Amniotic epithelial cell (primary cell): Measurements from ENCODE around the gene SLC22A4.
A peak's percentile ranks its signal among the peaks of the same experiment; 100 is the strongest.

ENCODE experiments used
- DNase-seq: peaks from one replicate; pipeline ENCODE4 v3.0.0-alpha.2; 2010; ENCODE audit warnings: low read depth

SLC22A4 gene

DNA sequence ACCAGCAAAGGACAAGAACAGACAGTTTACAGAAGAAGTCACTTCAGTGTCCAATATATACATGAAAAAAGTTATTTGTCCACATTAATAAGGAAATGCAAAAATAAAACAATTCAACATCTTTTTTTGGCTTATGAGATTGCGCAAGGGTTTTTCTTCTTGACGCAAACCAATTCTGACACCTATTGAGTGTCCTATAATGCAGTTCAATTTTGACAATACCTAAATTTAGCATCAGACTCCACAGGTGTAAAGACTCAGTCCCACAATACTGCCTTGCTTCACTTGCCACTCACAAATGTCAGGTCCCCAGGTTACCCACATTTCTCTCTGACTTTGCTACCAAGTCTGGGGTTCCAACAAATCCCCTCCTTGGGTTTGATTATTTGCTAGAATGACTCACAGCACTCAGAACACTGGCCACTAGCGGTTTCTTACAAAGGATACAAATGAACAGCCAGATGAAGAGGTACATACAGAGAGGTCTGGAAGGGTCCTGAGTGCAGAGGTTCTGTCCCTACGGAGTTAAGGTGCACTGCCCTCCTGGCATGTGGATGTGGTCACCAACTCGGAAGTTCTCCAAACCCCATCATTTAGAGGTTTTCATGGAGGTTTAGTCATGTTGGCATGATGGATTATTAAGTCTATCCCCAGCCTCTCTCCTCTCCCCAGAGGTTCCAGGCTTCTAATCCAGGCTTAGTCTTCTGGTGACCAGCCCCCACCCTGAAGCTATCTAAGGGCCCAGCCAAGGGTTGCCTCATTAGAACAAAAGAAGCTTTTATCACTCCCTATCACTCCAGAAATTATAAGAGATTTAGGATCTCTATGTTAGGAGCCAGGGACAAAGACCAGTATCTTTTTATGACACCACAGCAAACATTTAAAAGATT lies 48.3 kb downstream of the SLC22A4 start:
- peak; percentile 63 for DNase-seq

DNA sequence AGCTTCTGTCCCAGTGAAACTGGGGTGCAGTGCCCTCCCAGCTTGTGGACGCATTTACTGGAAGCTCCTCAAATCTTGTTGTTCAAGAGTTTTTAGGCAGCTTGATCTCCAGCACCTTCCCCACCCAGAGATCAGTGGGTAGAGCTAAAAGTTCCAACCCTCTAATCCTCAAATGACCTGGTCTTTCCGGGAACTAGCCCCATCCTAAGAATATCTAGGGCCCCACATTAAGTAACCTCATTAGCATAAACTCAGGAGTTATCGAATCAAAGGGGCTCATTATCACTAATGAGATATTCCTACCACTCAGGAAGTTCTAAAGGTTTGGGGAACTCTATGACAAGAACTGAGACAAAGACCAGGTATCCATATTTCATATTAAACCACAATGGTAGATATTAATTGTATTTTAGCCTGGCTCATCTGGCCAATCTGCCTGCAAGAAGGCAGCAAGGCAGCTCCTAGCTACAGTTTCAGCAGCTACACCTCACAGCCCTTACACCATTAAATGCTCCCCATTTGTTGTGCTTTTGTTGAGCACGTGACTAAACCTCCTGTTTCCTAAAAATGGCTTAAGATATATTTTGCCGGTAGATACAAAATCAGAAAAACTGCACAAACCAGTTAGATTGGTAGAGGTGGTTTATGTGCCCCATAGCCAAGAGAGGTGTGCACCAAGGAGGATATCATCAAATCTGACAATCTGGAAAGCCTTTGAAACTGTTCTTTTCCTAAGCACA lies 50.8 kb downstream of the SLC22A4 start:
- DNase-seq = peak; percentile 6

DNA sequence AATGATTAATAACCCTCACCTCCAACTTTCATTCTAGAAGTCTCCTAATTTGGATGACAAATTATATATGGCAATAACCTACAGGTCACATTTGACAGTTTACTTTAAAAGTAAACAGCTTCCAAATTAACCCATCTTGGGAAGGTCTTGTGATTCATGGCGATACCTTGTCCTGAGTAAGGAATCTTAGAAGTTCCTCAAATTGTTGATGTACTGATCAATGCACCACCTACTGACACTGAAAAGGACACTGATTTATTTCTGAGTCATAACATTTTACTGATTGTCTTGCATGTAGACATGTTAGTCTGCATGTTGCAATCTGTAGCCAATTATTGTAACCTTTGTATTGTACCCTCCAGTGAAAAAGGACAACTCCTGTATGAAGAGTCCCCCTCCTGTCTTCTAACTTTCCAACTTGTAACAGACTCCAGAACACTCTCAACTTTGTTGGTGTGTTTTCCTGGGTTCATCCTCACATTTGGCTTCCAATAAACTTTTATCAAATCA lies 59.3 kb downstream of the SLC22A4 start:
- DNase-seq = no peak

DNA sequence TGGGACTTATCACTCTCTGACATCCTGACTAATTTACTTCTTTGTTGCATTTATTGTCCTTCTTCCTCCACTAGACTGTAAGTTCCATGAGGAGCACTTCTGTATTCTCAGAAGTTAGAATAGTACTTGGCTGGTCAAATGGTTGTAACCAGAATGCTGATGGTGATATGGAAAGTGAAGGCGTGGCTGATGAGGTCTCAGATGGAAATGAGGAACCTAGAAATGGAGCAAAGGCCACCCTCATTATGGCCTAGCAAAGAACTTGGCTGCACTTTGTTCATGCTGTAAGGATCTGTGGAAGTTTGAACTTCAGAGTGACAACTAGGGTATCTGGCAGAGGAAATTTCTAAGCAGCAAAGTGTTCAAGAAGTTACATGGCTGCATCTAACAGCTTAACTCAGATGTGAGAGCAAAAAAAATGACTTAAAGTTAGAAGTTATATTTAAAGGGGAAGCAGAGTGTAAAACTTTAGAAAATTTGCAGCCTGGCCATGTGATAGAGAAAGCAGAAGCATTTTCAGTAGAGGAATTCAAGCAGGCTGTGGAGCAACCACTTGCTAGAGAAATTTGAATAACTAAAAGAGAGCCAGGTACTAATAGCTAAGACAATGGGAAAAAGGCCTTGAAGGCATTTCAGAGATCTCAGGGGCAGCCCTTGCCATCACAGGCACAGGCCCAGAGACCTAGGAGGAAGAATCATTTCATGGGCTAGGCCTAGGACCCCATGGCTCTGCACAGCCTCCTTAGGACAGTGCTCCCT lies 60.4 kb downstream of the SLC22A4 start:
- no peak for DNase-seq

DNA sequence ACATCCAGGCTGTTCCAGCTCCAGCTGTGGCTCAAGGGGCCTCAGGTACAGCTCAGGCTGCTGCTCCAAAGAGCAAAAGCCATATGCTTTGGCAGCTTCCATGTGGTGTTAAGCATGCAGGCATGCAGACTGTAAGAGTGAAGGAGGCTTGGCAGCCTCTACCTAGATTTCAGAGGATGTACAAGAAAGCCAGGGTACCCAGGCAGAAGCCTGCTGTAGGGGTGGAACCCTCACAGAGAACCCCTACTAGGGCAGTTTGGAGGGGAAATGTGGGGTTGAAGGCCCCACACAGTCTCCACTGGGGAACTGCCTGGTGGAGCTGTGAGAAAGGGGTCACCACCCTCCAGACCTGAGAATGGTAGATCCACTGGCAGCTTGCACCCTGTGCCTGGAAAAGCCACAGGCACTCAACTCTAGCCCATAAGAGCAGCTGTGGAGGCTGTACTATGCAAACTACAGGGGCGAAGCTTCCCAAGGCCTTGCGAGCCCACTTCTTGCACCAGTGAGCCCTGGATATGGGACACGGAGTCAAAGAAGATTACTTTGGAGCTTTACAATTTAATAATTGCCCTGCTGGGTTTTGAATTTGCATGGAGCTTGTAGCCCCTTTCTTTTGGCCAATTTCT lies 61.1 kb downstream of the SLC22A4 start:
- DNase-seq = no peak

DNA sequence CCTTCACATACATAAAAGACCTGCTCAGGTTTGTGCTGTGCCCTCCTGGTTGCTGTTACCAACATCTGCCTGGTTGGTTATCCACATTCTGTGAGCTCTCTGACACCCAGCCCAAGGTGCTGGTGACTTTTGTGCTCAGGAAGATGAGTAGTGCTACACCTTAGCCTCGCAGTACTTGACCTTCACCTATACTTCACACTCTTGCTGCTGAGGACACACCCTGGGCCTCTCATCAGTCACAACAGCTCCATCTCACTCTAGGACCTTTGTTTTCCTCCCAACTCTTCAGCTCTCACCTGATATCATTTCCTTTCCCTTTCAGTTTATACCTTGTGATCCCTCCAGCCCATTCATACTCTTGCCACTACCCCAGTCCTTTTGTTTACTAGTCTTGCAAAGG lies 64.6 kb downstream of the SLC22A4 start:
- DNase-seq = no peak

DNA sequence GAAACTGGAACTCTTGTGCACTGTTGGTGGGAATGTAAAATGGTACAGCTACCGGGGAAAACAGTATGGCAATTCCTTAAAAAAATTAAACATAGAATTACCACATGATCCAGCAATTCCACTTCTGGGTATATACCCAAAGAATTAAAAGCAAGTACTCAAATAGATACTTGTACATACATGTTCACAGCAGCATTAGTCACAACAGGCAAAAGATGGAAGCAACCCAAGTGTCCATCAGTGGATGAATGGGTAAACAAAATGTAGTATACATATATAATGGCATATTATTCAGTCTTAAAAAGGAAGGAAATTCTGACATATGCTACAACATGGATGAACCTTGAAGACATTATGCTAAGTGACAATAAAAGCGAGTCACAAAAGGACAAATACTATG lies 67.9 kb downstream of the SLC22A4 start:
- no peak for DNase-seq

DNA sequence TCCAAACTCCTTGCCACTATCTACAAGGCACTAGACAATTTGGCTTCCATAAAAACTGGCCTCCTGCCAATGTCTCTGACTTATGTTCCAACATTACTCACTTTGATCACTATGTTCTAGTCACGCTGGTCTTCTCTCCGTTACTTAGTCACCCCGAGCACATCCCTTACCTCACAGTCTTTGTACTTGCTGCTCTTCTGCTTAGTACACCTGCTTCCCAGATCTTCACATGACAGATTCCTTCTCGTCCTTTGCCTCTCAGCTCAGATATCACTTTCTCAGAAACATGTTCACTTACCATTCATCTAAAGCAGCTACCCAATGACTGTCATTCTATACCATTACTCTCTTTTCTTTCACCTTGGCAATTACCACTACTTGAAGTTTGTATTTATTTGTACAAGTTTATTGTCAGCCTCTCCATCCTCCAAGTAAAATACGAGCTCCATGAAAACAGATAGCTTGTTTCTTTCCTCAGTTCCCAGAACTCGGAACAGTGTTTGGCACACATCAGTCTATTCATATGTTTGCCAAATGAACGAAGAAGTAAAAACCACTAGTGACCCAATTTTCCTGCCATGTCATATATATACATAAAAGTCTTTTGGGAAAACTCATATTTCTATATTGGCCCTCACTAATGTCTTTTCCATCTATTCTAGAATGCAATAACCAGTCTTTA lies 69.4 kb downstream of the SLC22A4 start:
- DNase-seq = peak; percentile 90

DNA sequence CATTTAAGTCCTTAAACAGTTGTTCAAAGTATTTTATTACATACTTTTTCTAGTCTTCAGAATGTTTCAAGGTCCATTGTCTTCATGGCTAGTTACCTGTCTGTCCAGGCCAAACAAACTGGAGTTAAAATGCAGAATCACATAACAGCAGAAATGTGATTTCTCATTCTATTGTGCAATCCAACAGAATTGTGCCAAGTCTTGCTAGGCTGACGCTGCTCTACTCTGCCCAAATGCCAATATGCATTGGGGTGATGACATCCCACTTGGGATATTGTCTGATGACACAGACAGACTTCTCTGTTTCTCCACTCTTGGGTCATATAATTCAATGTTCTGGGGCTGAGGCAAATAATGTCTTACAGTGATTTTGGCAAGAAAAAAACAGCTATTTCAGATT lies 70.1 kb downstream of the SLC22A4 start:
- peak; percentile 89 for DNase-seq

DNA sequence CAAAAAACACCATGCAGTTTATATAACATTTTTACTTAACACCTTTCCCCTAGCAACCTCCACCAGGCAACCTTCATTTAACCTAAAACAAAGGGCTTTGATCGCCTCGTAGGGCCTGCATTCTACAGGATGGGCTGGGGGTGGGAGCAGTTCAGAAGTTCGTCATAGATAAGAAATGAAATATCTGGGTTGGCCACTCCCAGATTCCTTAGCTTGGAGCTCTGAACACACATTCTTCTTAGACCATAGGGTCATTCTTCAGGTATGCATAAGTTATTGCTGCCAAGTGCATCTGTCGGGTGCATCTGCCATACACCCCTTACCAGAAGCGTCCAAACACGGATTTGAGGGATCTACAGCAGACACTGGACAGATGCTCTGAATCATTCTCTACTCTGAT lies 71.0 kb downstream of the SLC22A4 start:
- DNase-seq = peak; percentile 99

DNA sequence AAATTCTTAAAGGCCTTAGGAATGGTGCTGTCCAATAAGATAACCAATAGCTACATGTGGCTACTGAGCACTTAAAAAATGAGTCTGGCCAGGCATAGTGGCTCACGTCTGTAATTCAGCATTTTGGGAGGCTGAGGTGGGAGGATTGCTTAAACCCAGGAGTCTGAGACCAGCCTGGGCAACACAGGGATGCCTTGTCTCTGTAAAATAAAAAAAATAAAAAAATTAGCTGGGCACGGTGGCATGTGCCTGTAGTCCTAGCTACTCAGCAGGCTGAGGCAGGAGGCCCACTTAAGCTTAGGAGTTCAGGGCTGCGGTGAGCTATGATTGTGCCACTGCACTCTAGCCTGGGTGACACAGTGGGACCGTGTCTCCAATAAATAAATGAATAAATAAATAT lies 74.0 kb downstream of the SLC22A4 start:
- DNase-seq = no peak

DNA sequence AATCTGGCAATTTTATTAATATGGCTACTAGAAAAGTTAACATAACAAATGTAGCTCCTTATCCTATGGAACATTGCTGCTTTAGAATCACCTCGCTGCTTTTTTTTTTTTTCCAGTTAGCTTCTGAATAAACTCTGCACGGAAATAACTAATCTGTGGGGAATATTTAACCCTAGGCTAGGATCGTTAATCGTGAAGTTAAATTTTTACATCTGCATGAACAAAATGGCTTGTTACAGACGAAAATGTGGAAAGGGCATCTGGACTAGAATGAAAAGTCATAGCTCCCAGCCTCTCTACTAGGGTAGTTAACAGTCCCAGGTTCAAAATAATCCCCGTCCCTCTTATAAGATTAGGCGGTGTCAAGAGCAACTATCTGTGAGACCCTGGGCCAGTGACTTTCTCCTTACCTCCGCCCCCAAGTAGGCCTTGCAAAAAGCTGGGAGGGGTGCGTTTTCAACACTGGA lies 74.8 kb downstream of the SLC22A4 start:
- DNase-seq = no peak

DNA sequence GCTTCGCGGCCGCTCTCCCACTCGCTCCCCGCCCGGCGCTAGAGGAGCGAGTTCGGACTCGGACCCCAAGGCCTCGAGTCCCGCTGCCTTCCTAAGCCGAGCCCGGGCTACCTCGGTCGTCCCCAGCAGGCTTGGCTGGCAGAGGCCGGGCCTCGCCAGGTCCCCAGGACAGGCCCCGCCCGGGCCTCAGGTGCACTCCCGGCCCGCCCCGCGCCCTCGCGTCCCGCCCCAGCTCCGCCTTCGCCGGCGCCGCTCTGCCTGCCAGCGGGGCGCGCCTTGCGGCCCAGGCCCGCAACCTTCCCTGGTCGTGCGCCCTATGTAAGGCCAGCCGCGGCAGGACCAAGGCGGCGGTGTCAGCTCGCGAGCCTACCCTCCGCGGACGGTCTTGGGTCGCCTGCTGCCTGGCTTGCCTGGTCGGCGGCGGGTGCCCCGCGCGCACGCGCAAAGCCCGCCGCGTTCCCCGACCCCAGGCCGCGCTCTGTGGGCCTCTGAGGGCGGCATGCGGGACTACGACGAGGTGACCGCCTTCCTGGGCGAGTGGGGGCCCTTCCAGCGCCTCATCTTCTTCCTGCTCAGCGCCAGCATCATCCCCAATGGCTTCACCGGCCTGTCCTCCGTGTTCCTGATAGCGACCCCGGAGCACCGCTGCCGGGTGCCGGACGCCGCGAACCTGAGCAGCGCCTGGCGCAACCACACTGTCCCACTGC lies 75.4 kb downstream of the SLC22A4 start, which contains the start of gene SLC22A5:
TSS of gene SLC22A5 (plus strand) at position 237 of the 707 bp plus-strand sequence. CDS start at position 500, 263 bp downstream.
- DNase-seq = peak; percentile 25

DNA sequence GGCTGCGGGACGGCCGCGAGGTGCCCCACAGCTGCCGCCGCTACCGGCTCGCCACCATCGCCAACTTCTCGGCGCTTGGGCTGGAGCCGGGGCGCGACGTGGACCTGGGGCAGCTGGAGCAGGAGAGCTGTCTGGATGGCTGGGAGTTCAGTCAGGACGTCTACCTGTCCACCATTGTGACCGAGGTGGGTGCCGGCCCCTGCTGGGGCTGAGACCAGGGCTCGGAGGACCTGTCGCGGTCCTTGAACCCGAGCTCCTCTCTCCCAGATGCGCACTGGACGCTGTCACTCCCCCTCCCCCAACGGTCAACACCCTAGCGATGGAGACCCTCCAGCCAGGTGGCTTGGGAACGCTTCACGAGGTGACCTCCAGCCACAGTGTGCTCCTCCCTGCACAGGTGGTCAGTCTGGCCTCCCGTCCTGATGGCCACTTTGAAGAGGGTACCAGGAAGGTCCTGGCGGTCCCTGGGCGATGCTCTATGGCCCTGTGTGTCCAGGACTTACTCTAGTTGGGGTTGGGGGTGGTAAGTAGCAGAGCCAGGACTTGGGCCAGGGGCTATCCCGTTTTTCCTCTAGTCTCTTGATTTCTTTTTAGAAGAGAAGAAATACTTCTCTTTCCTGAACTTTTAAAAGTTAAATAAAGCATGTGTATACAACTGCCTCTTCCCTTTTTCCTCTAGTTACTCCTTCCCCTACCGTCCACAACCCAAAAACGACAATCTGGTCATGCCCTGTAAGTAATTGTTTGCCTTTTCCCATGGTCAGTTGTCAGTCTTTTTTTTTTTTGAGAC lies 76.2 kb downstream of the SLC22A4 start:
- no peak for DNase-seq

DNA sequence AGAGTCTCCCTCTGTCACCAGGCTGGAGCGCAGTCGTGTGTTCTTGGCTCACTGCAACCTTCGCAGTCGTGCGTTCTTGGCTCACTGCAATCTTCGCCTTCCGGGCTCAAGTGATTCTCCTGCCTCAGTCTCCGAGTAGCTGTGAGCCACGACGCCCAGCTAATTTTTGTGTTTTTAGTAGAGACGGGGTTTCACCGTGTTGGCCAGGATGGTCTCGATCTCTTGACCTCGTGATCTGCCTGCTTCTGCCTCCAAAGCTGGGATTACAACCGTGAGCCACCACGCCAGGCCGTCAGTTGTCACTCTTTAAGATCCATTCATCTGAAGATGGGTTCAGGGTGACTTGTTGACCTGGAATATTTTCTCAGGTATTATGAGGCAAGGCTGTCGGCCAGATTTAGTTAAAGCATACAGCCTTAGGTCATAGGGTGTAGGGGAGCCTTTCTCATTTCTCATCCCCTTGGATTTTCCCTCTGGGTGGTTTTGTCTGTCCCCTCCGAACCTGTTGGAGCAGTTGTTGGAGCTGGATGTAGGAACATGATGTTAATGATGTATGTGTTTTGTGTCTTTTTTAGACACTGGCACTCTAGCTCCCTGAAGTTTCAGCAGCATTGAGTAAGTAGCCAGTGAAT lies 76.9 kb downstream of the SLC22A4 start:
- no peak for DNase-seq

DNA sequence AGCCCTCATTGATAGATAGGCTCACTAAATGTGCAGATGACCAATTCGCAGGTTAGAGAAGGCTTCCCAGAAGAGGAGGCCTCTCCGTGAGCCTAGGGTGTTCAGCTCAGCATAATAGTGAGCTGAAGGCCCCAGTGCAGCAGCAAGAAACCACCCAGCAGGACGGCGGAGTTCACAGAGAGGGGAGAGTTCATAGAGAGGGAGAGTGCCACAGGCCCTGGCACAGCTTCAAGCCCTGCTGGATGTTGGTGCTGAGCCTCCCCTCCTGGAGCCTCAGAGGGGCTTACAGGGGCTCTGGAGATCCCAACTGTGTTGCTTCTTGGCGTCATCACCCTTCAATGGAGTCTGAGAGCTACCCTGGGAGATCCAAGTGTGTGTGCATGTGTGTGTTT lies 77.4 kb downstream of the SLC22A4 start:
- DNase-seq = no peak

DNA sequence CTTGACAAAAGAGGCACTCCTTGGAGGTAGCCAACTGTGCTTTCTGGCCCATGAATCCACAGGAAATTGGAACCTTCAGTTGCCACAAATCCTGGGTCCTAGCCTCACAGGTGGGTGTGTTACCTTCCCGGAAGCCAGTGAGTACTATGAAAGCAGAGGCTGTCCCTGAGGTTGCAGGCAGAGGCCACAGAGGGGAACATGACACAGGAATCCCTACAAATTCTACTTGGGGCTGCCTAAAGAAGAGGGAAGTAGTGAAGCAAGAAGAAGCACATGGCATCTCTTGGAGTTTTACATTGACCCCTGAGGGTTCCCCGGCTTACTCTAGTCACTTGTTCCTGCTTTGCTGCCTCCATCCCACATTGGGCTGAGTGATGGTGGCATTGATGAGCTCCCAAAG lies 77.9 kb downstream of the SLC22A4 start:
- no peak for DNase-seq

DNA sequence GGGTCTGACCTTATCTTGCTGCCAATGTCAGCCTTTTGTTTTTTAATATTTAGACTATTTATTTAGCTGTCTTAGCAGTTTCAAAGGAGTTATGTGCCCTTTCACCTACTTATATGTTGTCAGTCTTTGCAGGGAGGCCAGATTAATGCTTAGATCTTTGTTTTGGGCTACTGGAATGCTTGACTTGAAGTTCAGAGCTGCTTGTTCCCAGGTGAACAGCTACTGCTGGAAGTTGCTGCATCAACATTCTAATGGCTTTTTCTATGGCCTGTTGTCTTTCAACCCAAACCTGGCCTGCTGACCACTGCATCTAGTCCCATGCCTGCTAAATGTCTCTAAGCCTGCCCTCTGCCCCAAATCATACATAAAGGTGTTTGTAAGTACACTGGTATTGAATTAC lies 78.3 kb downstream of the SLC22A4 start:
- peak; percentile 21 for DNase-seq

DNA sequence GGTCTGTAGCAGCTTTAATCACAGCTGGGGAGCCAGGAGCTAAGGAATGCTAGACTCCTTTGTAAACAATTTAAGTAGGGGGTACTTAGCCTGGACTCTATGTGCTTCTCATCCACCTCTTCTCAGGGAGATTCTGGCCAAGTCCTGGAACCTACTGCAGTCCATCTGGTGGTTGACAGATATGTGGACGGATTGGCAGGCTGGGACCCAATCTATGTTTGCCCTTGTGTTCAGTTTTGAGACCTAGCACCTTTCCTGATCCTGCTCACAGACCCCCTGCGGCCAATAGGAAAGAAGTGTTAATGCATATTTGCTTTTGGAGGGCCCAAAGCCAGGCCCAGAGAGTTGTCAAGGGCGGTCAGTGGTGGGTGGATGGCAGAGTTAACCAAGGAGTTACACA lies 81.8 kb downstream of the SLC22A4 start:
- no peak for DNase-seq
